ENCODE measurements around the gene HS1BP3. TPM values are rescaled to one million over a fixed set of nuclear protein-coding genes. Genes with fewer than 3 reads are reported as not detected.

Gene HS1BP3
- total RNA-seq, 6 donors from 2014 or later, result 41.0 to 45.8 (median 42.7) TPM

GRCh38 chr2:20590704-20591515 lies 60.0 kb downstream of the HS1BP3 start:
- Histone ChIP-seq H3K9me3 (no peaks in the 10 kb centered on the region), H3K36me3 (no peaks in the 10 kb centered on the region), H3K4me1 (peaks cover 37 to 50% (median 43%) of the 10 kb centered on the region in 4 donors), H3K27me3 (no peaks in the 10 kb centered on the region), H3K4me3 (no peak overlapping the region), H3K27ac (peak overlapping the region in 3 of 4 donors; percentile 12 to 51 (median 27))
- no peak for TF ChIP-seq EP300 (IDR thresholded peaks at IDR 0.05)
- TF ChIP-seq POLR2AphosphoS5 (IDR thresholded peaks at IDR 0.05), result no peak
- no peak for TF ChIP-seq POLR2A (IDR thresholded peaks at IDR 0.05)
- TF ChIP-seq CTCF (IDR thresholded peaks at IDR 0.05), result no peak
- 81% methylated on average over 11 of the region's 11 CpGs; no CpG with 5 or more reads in 1 of the 2 donors for WGBS, 2 donors
- ATAC-seq (ENCODE audit: low FRiP score in 2 of 2) (no peak), DNase-seq (peak in 1 of 2 donors; percentile 18)

- peak in 1 of 2 donors; percentile 2 for ATAC-seq (ENCODE audit: low FRiP score in 2 of 2)
- Histone ChIP-seq H3K36me3 (no peaks in the 10 kb centered on the region), H3K27ac (peak overlapping the region in 2 of 4 donors; percentile 27 to 51), H3K9me3 (no peaks in the 10 kb centered on the region), H3K4me3 (no peak overlapping the region), H3K4me1 (peaks cover 29 to 49% (median 43%) of the 10 kb centered on the region in 4 donors), H3K27me3 (no peaks in the 10 kb centered on the region)
- peak in 1 of 2 donors; percentile 19 for DNase-seq
- 81 to 85% methylated on average over 11 to 14 of the region's 14 CpGs for WGBS, 2 donors
- no peak for TF ChIP-seq EP300 (IDR thresholded peaks at IDR 0.05)
- no peak for TF ChIP-seq POLR2AphosphoS5 (IDR thresholded peaks at IDR 0.05)
- no peak for TF ChIP-seq POLR2A (IDR thresholded peaks at IDR 0.05)
- no peak for TF ChIP-seq CTCF (IDR thresholded peaks at IDR 0.05)
Measured at GRCh38 chr2:20589975-20590703, 60.8 kb downstream of the HS1BP3 start.

- peaks cover 30 to 49% (median 42%) of the 10 kb centered on the region in 4 donors for H3K4me1 ChIP-seq
- no peak overlapping the region for H3K27ac ChIP-seq
- ATAC-seq (ENCODE audit: low FRiP score in 2 of 2) (no peak), DNase-seq (no peak)
- H3K36me3 ChIP-seq, result no peaks in the 10 kb centered on the region
- no peaks in the 10 kb centered on the region for H3K9me3 ChIP-seq
- H3K27me3 ChIP-seq, result no peaks in the 10 kb centered on the region
- TF ChIP-seq POLR2AphosphoS5 (IDR thresholded peaks at IDR 0.05) (no peak), EP300 (IDR thresholded peaks at IDR 0.05) (no peak), CTCF (IDR thresholded peaks at IDR 0.05) (no peak), POLR2A (IDR thresholded peaks at IDR 0.05) (no peak)
- 80% methylated on average over 10 to 11 of the region's 11 CpGs for WGBS, 2 donors
- no peak overlapping the region for H3K4me3 ChIP-seq
Measured at GRCh38 chr2:20588918-20589871, 61.7 kb downstream of the HS1BP3 start.

- ATAC-seq (ENCODE audit: low FRiP score in 2 of 2) (no peak), DNase-seq (no peak)
- WGBS, 2 donors, result 84 to 85% methylated on average over 16 to 22 of the region's 22 CpGs
- Histone ChIP-seq H3K9me3 (peaks cover 0 to 8% (median 3%) of the 10 kb centered on the region in 4 donors), H3K27me3 (no peaks in the 10 kb centered on the region), H3K27ac (peak overlapping the region; percentile 19 to 62 (median 58)), H3K4me1 (peaks cover 20 to 37% (median 27%) of the 10 kb centered on the region in 4 donors), H3K4me3 (no peak overlapping the region), H3K36me3 (no peaks in the 10 kb centered on the region)
- TF ChIP-seq EP300 (IDR thresholded peaks at IDR 0.05) (no peak), CTCF (IDR thresholded peaks at IDR 0.05) (no peak), POLR2AphosphoS5 (IDR thresholded peaks at IDR 0.05) (no peak), POLR2A (IDR thresholded peaks at IDR 0.05) (no peak)
Measured at GRCh38 chr2:20585710-20586594, 64.9 kb downstream of the HS1BP3 start.

Data from upper lobe of left lung (tissue), 6 donors.